Stimulated activated CD4-positive, alpha-beta T cell treated with anti-CD3 and anti-CD28 coated beads, Interleukin-12 subunit alpha, Interleukin-12 subunit beta, amount 100 ng/mL, for 24 hours (primary cell): ENCODE data around the gene HIGD1B.
"Not testable (repeated sequence)": the region's sequence is repeated elsewhere in the genome, so short reads cannot be mapped to it uniquely, and the experiment has no call there.

ENCODE experiments used
- DNase-seq, 2 experiments: peaks; one replicate each; pipeline ENCODE4 v3.0.0-alpha.2; 2020; ENCODE audit warnings: low read depth in 2 of 2

Gene HIGD1B

DNA sequence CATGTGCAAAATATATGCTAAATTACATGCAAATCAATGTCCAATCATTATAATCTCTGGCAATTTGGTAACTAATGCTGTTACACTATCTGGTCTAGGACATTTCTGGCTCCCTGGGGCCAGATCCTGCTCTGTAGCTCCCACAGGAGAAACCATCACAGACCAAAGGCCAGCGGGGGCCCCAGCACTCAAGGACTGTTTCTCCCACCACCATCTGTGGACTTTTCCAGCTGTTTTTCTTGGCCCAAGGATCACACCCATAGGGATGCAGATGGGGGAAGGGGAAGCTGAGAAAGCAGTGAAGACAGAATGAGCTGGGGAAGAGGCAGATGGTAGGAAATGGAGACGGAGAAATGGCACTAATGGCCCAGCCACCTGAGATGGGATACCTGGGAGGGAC lies at the start of gene HIGD1B:
Gene HIGD1B (plus strand): TSS at position 298 of the 400 bp plus-strand sequence. CDS start 270 bp downstream, outside the sequence.
- DNase-seq = no peak

DNA sequence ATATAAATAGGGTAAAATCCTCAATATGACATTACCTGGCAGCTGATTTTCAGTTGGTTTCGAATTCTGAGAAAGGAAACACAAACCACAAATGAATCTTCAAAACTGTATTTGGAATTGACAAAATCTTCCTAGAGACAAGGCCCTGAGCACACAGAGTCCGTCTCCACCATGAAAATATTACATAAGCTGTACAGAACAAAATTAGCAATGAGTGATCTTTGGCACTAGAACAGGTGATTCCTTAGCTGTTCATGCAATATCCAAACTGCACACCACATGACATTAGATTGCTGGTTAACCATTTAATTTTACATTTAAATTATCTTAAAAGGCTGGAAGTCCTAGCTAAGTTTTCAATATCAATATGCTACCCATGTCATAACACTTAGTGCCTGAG lies 49.3 kb upstream of the HIGD1B start:
- DNase-seq = no peak

DNA sequence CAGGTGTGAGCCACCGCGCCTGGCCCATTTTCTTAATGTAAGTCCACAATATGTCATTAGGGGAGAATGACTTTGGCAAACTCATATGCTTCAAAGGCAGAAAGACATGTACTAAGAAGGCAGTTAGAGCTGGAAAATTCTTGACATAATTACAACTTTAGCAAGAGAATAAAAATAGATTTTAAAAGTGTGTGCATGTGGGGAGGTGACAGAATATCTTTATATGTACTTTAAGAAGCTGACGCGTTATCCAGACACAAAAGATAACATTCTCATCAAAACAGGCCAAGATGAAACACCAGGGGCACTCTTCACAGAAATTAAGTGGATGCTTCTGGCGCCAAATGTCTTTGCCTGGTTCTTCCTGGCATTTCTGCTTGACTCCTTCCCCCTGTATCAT lies 45.8 kb upstream of the HIGD1B start:
- no peak for DNase-seq

DNA sequence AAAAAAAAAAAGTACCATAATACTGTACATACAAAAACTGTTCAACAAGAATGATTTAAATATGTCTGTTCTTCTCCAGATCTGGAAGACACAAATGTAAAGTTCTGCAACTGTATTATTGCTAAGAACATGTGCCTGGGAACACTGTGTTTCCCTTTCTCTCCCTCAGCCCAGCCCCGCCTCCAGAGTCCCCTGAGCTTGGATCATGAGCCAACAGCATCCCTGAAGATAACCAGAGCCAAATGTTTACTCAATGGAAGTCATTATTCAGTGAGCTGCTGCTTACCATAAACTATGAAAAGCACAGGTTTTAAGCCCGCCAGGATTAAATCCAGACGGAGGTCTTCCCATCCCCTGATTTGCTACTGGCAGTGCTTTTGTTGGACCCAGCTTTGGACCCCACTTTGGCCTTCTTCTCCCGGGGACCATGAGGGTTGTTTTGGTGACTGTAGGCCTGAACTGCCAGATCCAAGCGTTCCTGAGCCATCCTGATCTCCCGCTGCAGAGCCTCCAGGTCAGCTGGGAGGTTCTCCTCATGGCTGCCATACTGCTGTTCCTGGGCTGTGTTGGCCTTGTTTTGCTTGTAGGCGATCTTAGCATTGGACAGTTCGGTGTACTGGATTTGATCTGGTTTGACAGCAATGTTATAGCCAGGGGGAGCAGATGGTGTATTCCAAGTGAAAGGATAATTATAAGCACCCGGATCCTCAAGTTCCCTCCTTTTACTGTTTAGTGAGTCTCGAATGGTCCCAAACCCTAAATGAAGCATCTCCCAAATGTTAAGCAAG lies 43.2 kb upstream of the HIGD1B start:
- DNase-seq = no peak

DNA sequence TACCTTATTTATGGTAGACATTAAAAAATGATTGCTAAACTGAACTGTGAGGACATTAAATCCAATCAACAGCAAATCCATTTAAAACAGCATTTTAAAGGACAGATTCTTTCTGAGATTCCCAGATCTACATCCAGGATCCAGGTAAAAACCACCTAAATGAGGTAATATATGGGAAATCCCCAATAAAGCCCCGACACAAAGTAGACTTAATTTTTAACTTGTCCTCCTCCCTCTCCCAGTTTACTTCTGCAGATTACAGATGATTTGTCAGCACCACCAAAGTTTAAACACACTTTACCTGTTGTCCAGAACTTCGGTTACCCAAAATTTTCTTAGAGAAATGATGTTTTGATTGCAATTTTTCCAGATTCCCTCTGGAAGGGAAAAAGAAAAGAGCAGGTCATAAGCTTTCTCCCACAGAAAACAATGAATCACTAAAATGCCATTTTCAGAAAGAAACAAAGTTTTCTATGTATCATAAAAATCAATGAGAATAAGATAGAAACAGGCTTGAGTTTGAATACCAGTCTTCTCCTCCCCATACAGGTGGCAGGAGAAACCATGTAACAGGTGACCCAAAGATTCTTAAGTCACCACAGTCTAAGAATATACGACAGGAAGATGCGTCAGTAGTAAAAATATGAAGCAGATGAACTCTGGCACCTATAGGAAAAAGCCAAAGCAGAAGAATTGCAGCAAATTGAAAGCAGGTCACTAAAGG lies 40.4 kb upstream of the HIGD1B start:
- DNase-seq = no peak

DNA sequence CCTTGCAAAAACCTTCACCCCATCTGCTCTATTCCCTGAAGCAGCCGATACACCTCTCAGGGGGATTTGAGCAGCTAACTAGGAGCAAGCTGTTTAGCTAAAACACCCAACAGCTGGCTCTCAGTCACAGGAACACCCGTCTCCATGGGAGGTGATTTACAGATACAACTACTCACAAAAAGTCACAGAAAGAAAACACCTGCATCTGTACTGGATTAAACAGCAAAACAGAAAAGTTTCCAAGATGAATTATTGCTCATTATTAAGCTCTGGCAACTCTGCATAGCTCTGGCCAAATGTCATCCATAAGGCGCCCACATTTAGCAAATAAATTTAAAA lies 39.9 kb upstream of the HIGD1B start:
- DNase-seq = no peak

DNA sequence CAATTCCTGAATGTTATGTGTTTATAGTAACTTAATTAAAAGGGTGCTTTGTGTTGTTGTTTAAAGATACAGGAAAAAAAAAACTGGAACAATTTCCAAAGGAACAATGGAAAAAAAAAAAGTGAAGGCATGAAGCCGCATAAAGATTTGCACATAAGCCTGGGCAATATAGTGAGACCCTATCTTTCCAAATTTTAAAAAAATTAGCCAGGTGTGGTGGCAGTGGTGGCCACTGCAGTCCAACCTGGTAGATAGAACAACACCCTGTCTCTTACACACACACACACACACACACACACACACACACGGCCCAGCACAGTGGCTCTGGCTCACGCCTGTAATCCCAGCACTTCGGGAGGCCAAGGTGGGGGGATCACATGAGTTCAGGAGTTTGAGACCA lies 39.5 kb upstream of the HIGD1B start:
- no peak for DNase-seq

DNA sequence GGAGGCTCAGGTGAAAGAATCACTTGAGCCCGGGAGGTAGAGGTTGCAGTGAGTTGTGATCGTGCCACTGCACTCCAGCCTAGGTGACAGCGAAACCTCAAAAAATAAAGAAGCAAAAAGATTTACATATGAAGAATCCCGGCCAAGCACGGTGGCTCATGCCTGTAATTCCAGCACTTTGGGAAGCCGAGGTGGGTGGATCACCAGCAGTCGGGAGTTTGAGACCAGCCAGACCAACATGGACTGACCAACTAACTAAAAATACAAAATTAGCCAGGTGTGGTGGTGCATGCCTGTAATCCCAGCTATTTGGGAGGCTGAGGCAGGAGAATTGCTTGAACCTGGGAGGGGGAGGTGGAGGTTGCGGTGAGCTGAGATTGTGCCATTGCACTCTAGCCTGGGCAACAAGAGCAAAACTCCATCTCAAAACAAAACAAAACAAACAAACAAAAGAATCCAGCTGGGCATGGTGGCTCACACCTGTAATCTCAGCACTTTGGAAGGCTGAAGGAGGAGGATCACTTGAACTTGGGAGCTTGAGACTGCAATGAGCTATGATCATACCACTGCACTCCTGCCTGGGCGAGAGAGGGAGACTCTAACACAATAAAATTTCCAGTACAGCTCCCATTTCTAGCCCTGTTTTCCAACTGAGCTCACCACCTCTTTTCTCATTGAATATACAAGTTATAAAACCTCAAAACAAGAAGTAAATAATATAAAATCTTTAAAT lies 38.9 kb upstream of the HIGD1B start:
- DNase-seq = not testable (repeated sequence)

DNA sequence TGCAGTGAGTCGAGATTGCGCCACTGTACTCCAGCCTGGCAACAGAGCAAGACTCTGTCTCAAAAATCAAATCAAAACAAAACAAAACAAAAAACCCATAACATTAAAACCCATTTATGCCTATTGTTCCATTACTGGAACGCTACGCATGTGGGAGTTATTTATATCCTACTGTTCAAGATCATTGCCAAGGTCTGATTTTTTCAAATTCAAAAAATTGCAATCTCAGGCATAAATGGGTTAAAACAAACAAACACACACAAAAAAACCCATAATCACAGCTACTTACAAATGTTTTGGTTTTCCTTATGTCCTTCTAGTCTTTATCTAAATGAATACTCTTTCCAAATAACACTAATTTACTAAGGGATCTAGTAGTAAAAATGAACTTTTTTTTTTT lies 35.4 kb upstream of the HIGD1B start:
- no peak for DNase-seq

DNA sequence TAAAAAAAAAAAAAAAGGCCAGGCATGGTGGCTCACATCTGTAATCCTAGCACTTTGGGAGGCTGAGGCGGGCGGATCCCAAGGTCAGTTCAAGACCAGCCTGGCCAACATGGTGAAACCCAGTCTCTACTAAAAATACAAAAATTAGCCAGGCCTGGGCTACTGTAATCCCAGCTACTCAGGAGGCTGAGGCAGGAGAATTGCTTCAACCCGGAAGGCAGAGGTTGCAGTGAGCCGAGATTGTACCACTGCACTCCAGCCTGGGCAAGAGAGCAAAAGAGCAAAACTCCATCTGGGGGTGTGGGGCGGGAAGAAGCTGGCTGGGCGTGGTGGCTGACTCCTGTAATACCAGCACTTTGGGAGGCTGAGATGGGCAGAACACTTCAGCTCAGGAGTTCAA lies 29.2 kb upstream of the HIGD1B start:
- DNase-seq = not testable (repeated sequence)

DNA sequence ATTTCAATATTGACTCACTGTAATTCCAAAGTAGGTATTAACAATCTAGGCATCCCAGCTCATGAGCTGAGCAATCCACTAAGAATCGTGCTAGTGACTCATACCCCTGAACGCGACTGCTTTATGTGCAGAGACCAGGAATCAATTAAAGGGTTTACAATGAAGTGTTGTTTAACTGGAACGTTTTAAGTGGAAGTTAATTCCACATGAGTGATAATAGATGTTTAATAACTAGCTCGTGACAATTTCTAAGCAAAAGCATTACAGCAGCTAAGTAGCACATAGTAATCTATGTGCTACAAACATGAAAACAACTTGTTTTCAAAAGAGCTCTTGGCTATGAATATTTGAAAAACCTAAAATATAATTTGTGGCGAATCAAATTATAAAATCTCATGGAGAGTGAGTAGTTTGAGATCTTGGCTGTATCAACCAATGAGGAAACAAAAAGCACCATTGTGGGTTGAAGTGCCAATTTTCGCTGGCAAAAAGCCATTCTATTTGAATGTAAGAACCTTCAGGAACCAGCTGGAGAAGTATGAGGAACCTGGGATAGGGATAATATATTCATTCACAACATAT lies 27.0 kb upstream of the HIGD1B start:
- DNase-seq = no peak

DNA sequence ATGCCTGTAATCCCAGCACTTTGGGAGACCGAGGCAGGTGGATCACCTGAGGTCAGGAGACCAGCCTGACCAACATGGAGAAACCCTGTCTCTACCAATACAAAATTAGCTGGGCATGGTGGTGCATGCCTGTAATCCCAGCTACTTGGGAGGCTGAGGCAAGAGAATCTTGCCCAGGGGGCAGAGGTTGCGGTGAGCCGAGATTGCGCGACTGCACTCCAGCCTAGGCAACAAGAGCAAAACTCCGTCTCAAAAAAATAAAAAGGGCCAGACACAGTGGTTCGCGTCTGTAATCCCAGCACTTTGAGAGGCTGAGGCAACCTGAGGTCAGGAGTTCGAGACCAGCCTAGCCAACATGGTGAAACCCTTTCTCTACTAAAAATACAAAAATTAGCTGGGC lies 22.4 kb upstream of the HIGD1B start:
- DNase-seq = not testable (repeated sequence)

DNA sequence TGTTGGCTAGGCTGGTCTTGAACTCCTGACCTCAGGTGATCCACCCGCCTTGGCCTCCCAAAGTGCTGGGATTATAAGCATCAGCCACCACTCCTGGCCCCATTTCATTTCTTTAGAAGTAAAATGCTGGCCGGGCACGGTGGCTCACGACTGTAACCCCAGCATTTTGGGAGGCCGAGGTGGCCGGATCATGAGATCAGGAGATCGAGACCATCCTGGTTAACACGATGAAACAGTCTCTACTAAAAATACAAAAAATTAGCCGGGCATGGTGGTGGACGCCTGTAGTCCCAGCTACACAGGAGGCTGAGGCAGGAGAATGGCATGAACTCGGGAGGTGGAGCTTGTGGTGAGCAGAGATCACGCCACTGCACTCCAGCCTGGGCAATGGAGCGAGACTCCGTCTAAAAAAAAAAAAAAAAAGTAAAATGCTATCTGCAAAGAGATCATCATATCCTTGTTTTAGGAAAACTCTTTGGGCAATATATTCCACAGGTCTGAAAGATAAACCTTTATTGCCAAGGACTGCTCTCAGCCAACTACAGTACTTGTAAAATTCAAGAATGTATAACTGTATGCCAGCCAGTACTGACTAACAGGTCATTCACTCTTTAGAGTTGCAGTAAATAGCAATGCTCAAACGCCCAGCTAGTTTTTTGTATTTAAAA lies 21.4 kb upstream of the HIGD1B start:
- DNase-seq = no peak

DNA sequence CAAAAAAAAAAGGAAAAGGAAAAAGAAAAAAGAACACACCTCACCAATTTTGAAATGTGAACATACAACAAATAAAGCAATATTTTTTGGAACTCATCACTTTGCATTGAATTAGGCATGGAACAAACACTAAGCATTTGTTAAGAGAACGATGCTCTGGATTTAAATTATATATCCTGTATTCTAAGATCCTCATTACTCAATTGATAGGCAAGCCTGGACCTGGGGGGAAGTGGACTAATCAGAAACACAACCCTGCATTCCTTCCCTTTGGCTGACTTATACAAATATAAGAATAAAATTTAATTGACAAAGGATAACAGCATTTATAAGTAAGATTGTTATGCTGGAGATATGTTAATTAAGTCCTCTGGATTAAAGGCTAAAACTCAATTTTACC lies 19.8 kb upstream of the HIGD1B start:
- DNase-seq = no peak

DNA sequence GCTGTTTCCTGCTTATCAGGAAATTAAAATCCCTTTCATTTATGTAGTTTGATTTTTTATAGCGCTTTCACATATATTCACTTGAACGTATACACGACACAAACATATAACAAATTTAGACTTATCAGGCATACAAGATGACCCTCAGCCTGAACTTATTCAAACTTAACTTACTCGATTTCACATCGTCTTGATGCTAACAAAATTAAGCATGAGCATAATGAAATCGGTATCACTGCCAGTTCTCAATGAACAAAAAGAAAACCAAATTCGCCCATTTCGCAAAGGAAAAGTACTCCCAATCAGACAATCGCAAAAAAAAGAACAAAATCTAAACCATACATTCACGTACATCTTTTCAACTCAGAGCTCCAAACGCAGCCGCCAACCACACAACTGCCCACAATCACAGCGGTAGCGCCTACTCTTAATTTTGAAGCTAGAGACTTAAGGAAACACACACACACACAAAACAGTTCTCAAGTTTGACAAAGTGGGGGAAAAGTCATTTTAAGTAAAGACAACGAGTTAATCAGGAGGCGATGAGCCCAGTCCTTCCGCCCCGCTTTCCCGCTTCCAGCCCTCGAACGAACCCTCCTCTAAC lies 18.7 kb upstream of the HIGD1B start:
- DNase-seq = no peak

DNA sequence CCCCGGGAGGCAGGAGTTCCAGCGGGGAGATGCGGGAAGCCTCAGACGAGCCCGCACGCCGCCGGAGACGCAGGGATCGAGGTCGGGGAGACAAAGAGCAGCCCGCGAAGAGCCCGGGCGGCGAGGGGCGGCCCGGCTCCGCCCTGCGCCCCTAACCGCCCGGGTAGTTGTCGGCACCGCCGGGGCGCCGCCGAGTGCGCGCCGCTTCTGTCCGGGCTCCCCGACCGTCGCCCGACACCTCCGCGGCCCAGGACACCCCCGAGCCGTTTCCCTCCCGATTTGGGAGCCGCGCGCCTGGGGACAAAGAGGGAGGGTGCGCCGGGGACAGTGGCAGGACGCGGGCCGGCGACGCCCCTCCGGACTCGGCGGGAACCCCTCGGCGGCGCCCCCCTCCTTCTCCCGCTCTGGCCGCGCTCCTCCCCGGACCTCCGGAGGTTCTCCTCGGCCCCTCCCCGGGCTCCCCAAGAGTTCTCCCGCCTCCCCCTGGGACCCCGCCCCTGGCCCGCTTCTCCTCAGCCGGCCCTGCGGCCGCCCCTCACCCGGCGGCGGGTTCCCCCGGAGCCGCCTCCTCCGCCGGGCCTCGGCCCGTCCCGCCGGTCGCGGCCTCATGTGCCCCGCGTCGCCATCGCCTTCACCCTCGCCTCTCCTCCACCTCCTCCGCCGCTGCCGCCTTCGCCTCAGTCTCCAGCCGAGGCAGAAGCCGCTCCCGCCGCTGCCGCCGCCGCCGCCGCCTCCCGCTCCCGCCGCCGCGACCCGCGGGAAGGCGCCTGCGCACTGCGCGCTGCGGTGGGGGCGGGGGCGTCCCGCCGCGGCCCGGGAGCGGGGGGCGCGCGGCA lies 17.9 kb upstream of the HIGD1B start, which contains the start of gene GJC1:
Gene GJC1 (minus strand): TSS at position 765 of the 836 bp plus-strand sequence. CDS start 24,470 bp downstream, outside the sequence.
- no peak for DNase-seq

DNA sequence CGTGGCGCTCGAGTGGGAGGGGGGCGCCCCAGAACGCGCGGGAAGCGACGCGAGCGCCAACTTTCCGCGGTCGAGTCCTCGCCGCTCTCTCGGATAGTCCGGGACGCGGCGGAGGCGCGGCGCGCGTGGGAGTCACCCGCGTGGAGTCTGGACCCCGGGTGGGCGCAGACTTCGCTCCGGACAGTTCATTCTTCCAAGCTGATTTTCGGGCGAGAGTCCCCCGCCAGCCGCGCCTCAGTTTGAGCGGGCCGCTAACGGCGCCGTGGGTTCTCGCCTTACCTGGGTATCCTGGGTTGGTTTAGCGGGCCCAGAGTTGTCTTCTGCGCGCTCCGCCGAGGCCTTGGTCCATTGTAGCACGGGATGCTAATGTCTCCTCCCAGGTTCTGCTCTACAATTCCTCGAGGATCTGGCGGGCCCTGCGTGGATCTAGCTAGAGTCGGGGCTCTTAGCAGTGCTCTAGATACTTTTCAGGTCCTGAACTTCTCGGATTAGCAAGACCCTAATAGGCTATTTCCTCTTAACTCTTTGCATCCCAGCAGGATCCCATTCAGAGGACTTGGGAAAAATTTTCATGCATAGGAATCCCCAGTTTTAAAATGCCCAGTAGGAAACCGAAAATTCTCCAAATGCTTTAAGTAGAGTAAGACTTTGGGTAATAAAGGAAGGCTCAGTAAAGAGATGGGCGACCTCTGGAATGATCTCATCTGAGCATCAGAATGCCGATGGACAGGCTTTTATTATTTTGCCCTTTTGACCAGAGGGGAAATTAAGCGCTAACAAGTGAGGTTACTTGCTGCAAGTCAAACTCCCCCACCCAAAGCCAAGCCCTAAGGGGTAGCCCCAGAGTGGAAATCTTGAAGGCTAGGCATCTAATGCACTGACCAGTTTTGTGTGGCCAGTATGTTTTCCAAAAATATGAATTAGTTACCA lies 17.1 kb upstream of the HIGD1B start:
- no peak for DNase-seq

DNA sequence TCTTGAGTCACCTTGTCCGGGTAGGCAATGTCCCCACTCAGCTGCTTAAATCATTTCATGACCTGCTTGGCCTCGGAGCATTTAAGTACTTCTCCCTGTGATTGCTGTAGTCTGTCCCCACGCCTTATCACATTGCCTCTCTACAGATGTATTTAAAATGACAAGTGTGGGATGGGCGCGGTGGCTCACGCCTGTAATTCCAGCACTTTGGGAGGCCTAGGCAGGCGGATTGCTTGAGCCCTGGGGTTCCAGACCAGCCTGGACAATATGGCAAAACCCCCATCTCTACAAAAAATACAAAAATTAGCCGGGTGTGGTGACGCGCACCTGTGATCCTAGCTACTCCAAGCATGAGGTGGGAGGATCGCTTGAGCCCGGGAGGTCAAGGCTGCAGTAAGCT lies 16.3 kb upstream of the HIGD1B start:
- DNase-seq = no peak

DNA sequence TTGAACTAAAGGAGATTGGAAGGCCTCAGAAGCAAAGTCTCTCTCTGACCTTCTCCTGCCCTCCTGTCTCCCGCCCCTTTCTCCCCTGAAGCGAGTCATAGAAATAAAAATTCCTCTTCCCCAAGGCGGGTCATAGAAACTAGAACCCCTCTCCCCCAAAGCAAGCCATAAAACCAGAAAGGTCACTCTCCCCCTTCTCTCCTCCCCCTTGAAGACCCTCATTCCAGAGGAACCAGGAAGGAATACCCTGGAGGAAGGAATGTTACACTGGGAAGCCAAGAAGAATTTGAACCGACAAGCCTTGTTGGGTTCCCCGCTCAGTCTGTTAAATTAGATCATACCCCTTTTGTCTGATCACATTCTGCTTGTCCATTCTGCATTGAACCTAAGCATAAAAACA lies 14.9 kb upstream of the HIGD1B start:
- no peak for DNase-seq
